ENCODE results near the gene SNX10. TPM values are rescaled to one million over a fixed set of nuclear protein-coding genes. Genes with fewer than 3 reads are reported as not detected.

The SNX10 gene
- total RNA-seq, 6 experiments from 2014 or later: not detected

DNA sequence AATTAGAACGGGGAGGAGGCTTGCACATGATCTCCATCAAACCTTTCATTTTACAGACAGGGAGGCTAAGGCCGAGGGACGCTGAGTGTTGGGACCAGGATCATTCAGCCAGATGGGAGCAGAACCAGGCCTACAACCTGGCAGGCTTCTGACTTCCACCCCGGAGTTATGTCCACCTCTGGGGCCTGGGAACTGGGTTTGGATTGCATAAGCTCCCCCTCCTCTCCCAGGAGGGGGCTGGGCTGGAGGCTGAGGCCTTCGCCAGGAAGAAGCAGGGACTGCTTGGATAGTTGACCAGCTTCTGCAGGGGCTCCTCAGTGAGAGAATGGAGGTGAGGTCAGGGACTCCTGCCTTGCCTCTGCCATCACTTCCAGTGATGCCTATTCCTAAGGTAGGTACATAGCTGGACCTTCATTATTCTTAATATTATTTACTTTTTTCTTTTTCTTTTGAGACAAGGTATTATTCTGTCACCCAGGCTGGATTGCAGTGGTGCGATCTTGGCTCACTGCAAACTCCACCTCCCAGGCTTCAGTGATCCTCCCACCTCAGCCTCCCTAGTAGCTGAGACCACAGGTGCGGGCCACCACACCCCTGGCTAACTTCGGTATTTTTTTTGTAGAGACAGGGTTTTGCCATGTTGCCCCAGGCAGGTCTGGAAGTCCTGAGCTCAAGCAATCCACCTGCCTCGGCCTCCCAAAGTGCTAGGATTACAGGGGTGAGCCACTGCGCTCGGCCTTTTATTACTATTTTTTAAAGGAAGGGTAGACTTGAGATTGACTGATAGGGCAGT lies 1.3 kb downstream of the SNX10 start:
- Mint-ChIP-seq H3K27me3 (ENCODE audit: insufficient read depth) (peaks cover 4% of the 10 kb centered on the region; the same call in 1 of the 2 replicates), H3K4me1 (ENCODE audit: low read depth) (no peaks in the 10 kb centered on the region), H3K36me3 (ENCODE audit: low read depth) (no peaks in the 10 kb centered on the region), H3K27ac (no peak overlapping the region), H3K4me3 (no peak overlapping the region), H3K9me3 (peaks cover 4% of the 10 kb centered on the region; the same call in 1 of the 2 replicates)
- TF ChIP-seq, protein P1, sequence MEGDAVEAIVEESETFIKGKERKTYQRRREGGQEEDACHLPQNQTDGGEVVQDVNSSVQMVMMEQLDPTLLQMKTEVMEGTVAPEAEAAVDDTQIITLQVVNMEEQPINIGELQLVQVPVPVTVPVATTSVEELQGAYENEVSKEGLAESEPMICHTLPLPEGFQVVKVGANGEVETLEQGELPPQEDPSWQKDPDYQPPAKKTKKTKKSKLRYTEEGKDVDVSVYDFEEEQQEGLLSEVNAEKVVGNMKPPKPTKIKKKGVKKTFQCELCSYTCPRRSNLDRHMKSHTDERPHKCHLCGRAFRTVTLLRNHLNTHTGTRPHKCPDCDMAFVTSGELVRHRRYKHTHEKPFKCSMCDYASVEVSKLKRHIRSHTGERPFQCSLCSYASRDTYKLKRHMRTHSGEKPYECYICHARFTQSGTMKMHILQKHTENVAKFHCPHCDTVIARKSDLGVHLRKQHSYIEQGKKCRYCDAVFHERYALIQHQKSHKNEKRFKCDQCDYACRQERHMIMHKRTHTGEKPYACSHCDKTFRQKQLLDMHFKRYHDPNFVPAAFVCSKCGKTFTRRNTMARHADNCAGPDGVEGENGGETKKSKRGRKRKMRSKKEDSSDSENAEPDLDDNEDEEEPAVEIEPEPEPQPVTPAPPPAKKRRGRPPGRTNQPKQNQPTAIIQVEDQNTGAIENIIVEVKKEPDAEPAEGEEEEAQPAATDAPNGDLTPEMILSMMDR (IDR thresholded peaks at IDR 0.05): no peak
- no peak for DNase-seq

DNA sequence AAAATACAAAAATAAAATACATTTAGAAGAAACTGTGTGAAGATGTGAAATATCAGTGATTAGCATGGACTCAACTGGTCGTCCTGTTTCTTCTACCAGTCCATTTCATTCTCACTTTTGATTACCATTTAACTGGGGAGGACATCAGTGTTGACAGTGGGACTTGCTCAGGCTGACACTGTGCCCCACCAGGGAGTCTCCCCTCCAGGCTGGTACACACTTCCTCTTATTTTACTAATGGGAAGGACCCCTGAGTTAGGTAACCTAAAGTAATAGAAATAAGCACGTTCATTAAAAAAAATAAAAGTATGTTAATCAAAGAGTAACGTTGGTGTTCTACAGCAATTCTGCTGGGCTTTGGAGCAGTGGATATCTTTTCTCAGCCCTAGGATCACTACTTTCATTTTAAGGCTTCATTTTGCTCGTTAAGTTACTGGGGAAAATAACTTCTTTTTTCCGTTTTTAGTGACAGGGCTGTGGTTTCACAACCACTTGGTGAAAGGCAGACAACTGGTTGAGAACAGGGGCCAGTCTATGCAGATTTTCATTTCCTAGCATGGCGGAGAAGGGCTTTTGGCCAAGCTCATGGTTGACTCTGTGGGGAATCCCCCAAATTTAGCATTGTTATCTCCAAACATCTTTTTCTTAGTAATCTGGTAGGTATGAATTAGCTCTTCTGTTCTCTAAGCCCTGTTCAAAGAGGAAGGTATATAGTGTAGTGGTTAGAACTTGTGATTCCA lies 2.1 kb downstream of the SNX10 start:
- H3K27ac Mint-ChIP-seq: no peak overlapping the region
- peaks cover 4% of the 10 kb centered on the region; the same call in 1 of the 2 replicates for H3K27me3 Mint-ChIP-seq (ENCODE audit: insufficient read depth)
- H3K4me3 Mint-ChIP-seq: no peak overlapping the region
- no peaks in the 10 kb centered on the region for H3K36me3 Mint-ChIP-seq (ENCODE audit: low read depth)
- no peak for DNase-seq
- H3K9me3 Mint-ChIP-seq: peaks cover 4% of the 10 kb centered on the region; the same call in 1 of the 2 replicates
- TF ChIP-seq, protein P1 (IDR thresholded peaks at IDR 0.05): no peak
- H3K4me1 Mint-ChIP-seq (ENCODE audit: low read depth): no peaks in the 10 kb centered on the region

DNA sequence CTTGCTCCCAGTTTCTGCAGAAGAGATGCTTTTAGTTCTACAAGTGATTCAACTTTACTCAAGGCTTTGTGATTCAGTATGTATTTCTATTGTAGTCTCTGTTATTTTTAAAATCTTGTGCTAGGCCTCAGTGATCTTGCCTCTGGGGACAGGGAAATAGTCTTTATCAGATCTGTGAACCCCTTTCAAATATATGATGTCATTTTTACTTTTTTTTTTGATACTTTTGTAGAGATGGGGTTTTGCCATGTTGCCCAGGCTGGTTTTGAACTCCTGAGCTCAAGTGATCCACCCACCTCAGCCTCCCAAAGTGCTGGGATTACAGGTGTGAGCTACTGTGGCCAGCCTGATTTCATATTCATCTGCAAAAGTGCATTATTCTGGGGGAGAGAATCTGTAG lies 3.4 kb downstream of the SNX10 start:
- DNase-seq: no peak
- TF ChIP-seq, protein P1 (IDR thresholded peaks at IDR 0.05): no peak
- Mint-ChIP-seq H3K27ac (no peak overlapping the region), H3K4me3 (no peak overlapping the region), H3K36me3 (ENCODE audit: low read depth) (no peaks in the 10 kb centered on the region), H3K27me3 (ENCODE audit: insufficient read depth) (peaks cover 4% of the 10 kb centered on the region; the same call in 1 of the 2 replicates), H3K9me3 (peaks cover 4% of the 10 kb centered on the region; the same call in 1 of the 2 replicates), H3K4me1 (ENCODE audit: low read depth) (no peaks in the 10 kb centered on the region)

DNA sequence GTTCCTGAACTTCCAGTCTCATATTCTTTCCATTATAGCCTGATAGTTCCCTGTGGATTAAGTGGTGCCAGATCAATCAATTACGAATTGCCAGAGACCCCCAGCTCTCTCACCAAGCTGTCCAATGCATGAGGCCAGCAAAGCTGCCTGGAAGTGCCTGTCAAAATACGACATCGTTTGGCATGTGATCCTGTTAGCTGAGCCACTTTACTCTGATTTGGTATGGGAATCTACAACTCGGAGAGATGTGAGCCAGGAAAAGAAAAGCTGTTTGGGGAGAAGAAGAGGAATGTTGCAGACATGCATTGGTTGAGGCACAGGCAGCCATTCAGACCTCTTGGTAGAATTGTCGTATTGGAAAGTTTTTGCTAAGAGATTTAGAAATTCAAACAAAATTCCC lies 3.9 kb downstream of the SNX10 start:
- Mint-ChIP-seq H3K9me3 (peaks cover 4% of the 10 kb centered on the region; the same call in 1 of the 2 replicates), H3K4me3 (no peak overlapping the region), H3K36me3 (ENCODE audit: low read depth) (no peaks in the 10 kb centered on the region), H3K27ac (no peak overlapping the region), H3K27me3 (ENCODE audit: insufficient read depth) (peaks cover 4% of the 10 kb centered on the region; the same call in 1 of the 2 replicates), H3K4me1 (ENCODE audit: low read depth) (no peaks in the 10 kb centered on the region)
- TF ChIP-seq, protein P1 (IDR thresholded peaks at IDR 0.05): no peak
- no peak for DNase-seq

DNA sequence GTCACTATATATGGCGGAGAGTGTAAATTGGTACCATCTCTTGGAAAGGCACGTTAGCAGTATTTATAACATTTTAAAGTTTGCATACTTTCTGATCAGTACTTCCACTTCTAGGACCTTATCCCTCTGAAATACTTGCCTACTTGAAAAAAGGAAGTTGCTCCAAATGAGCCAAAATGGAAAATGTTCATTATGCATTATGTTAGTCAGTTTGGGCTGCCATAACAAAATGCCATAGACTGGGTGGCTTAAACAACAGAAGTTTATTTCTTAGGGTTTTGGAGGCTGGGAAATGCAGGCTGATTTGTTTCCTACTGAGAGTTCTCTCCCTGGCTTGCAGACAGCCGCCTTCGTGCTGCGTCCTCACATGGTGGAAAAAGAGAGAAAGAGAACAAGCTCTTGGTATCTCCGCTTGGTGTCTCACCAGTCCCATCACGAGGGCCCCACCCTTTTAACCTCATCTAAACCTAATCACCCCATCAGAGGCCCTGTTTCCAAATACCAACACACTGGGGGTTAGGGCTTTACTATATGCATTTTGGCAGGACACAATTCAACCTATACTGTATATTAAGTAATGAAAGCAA lies 6.9 kb downstream of the SNX10 start:
- no peaks in the 10 kb centered on the region for H3K9me3 Mint-ChIP-seq
- no peak for DNase-seq
- H3K27me3 Mint-ChIP-seq (ENCODE audit: insufficient read depth): peaks cover 4% of the 10 kb centered on the region
- no peaks in the 10 kb centered on the region for H3K4me1 Mint-ChIP-seq (ENCODE audit: low read depth)
- H3K36me3 Mint-ChIP-seq (ENCODE audit: low read depth): no peaks in the 10 kb centered on the region
- H3K27ac Mint-ChIP-seq: no peak overlapping the region
- no peak overlapping the region for H3K4me3 Mint-ChIP-seq
- TF ChIP-seq, protein P1 (IDR thresholded peaks at IDR 0.05): no peak
